Endothelial cell (in vitro differentiated cells): ENCODE data around the gene DLX6. TPM values are rescaled to one million over a fixed set of nuclear protein-coding genes. Genes with fewer than 3 reads are reported as not detected.

Experiments
- DNase-seq: peaks from one replicate; pipeline ENCODE4 v3.0.0; 2021; ENCODE audit warnings: low spot score
- H3K27ac Mint-ChIP-seq: one replicate; pipeline ENCODE4 v1.8.0; 2021; ENCODE audit warnings: mixed read lengths, inconsistent platforms; ENCODE audit not compliant: unreplicated experiment
- H3K27me3 Mint-ChIP-seq: one replicate; pipeline ENCODE4 v1.8.0; 2021; ENCODE audit warnings: mild to moderate bottlenecking, moderate library complexity, mixed read lengths, inconsistent platforms; ENCODE audit not compliant: unreplicated experiment
- H3K36me3 Mint-ChIP-seq: one replicate; pipeline ENCODE4 v1.8.0; 2021; ENCODE audit warnings: mild to moderate bottlenecking, low read depth, mixed read lengths, inconsistent platforms; ENCODE audit not compliant: unreplicated experiment
- H3K4me1 Mint-ChIP-seq: one replicate; pipeline ENCODE4 v1.8.0; 2021; ENCODE audit warnings: mild to moderate bottlenecking, mixed read lengths, inconsistent platforms; ENCODE audit not compliant: unreplicated experiment
- H3K4me3 Mint-ChIP-seq: one replicate; pipeline ENCODE4 v1.8.0; 2021; ENCODE audit warnings: mild to moderate bottlenecking, mixed read lengths, inconsistent platforms; ENCODE audit not compliant: unreplicated experiment
- H3K9me3 Mint-ChIP-seq: one replicate; pipeline ENCODE4 v1.8.0; 2021; ENCODE audit warnings: mixed read lengths, inconsistent platforms; ENCODE audit not compliant: unreplicated experiment
- CTCF ChIP-seq: fragments of 200-600 bp; sonication (generic); IDR thresholded peaks from one replicate; pipeline ENCODE4 v1.5.0; 2021; ENCODE audit warnings: antibody characterized with exemption; ENCODE audit not compliant: unreplicated experiment
- total RNA-seq: library from RNA; stranded (reverse); fragmentation: NEBNext Ultra II Directional; extraction: Animal tissue kit (Norgen Biotek cat#: 25700); gene quantifications from one replicate; pipeline ENCODE4 v1.2.1, GENCODE V29; 2021; ENCODE audit not compliant: unreplicated experiment

Gene DLX6
- total RNA-seq, 1 donor from 2014 or later: not detected

- DNase-seq: no peak
- H3K36me3 Mint-ChIP-seq: no peaks in the 10 kb centered on the region
- no peaks in the 10 kb centered on the region for H3K9me3 Mint-ChIP-seq
- no peak for TF ChIP-seq CTCF
- H3K4me3 Mint-ChIP-seq: peak within 1 kb of the TSS; percentile 84
- no peak within 1 kb of the TSS for H3K27ac Mint-ChIP-seq
- peaks cover 24% of the 10 kb centered on the region for H3K27me3 Mint-ChIP-seq
- peaks cover 58% of the 10 kb centered on the region for H3K4me1 Mint-ChIP-seq
Observed at GRCh38 chr7:97024209-97025129, 19.1 kb downstream of the DLX6 start, which contains the start of gene DLX5. TSS of gene DLX5 (minus strand) at chr7:97024831. CDS start at chr7:97024623, 208 bp downstream.

- Mint-ChIP-seq H3K36me3 (no peaks in the 10 kb centered on the region), H3K9me3 (no peaks in the 10 kb centered on the region), H3K4me3 (peak overlapping the region; percentile 84), H3K4me1 (peaks cover 54% of the 10 kb centered on the region), H3K27ac (no peak overlapping the region), H3K27me3 (peaks cover 24% of the 10 kb centered on the region)
- TF ChIP-seq CTCF: no peak
- no peak for DNase-seq
Observed at GRCh38 chr7:97025130-97025499, 19.8 kb downstream of the DLX6 start.

- Mint-ChIP-seq H3K27me3 (peaks cover 20% of the 10 kb centered on the region), H3K27ac (no peak overlapping the region), H3K4me1 (peaks cover 50% of the 10 kb centered on the region), H3K4me3 (peak overlapping the region; percentile 60), H3K9me3 (no peaks in the 10 kb centered on the region), H3K36me3 (no peaks in the 10 kb centered on the region)
- TF ChIP-seq CTCF: no peak
- DNase-seq: no peak
Observed at GRCh38 chr7:97025983-97026714, 20.8 kb downstream of the DLX6 start.

- H3K9me3 Mint-ChIP-seq: no peaks in the 10 kb centered on the region
- no peaks in the 10 kb centered on the region for H3K36me3 Mint-ChIP-seq
- peaks cover 20% of the 10 kb centered on the region for H3K27me3 Mint-ChIP-seq
- peaks cover 44% of the 10 kb centered on the region for H3K4me1 Mint-ChIP-seq
- peak overlapping the region; percentile 60 for H3K4me3 Mint-ChIP-seq
- TF ChIP-seq CTCF: no peak
- H3K27ac Mint-ChIP-seq: no peak overlapping the region
- no peak for DNase-seq
Observed at GRCh38 chr7:97026715-97027426, 21.5 kb downstream of the DLX6 start.
